IPS-15b (cell line): ENCODE results near the gene RPS6KC1.

ENCODE experiments used
- H3K27me3 ChIP-seq: one replicate; pipeline ENCODE4 v1.6.1; 2013; ENCODE audit warnings: low read length; ENCODE audit not compliant: control insufficient read depth, insufficient read depth
- H3K36me3 ChIP-seq: one replicate; pipeline ENCODE4 v1.6.1; 2013; ENCODE audit warnings: low read length; ENCODE audit not compliant: control insufficient read depth, insufficient read depth
- H3K4me1 ChIP-seq: one replicate; pipeline ENCODE4 v1.6.1; 2013; ENCODE audit warnings: mild to moderate bottlenecking, low read length; ENCODE audit not compliant: control insufficient read depth, insufficient read depth
- H3K4me3 ChIP-seq: one replicate; pipeline ENCODE4 v1.5.1; 2013; ENCODE audit warnings: low read depth, low read length
- H3K9ac ChIP-seq: one replicate; pipeline ENCODE4 v1.6.1; 2013; ENCODE audit warnings: low read depth, mild to moderate bottlenecking, low read length
- H3K9me3 ChIP-seq: one replicate; pipeline ENCODE4 v1.6.1; 2013; ENCODE audit warnings: mild to moderate bottlenecking, low read length; ENCODE audit not compliant: control insufficient read depth, insufficient read depth

The RPS6KC1 gene

GRCh38 chr1:213275293-213275692 is 224.3 kb downstream of the RPS6KC1 start:
- Histone ChIP-seq H3K4me1 (peaks cover 13% of the 10 kb centered on the region), H3K27me3 (no peaks in the 10 kb centered on the region)

GRCh38 chr1:213276236-213276635 is 225.2 kb downstream of the RPS6KC1 start:
- Histone ChIP-seq H3K4me3 (no peak overlapping the region), H3K4me1 (peaks cover 17% of the 10 kb centered on the region), H3K36me3 (peaks cover 2% of the 10 kb centered on the region), H3K27me3 (no peaks in the 10 kb centered on the region), H3K9me3 (no peaks in the 10 kb centered on the region), H3K9ac (no peak overlapping the region)

More at GRCh38 chr1:213275293-213275692, 224.3 kb downstream of the RPS6KC1 start:
- no peaks in the 10 kb centered on the region for H3K9me3 ChIP-seq
- peaks cover 2% of the 10 kb centered on the region for H3K36me3 ChIP-seq
- H3K4me3 ChIP-seq, result no peak overlapping the region
- H3K9ac ChIP-seq, result no peak overlapping the region

GRCh38 chr1:213277036-213277435 is 226.0 kb downstream of the RPS6KC1 start:
- peaks cover 2% of the 10 kb centered on the region for H3K36me3 ChIP-seq
- H3K27me3 ChIP-seq, result no peaks in the 10 kb centered on the region
- H3K9ac ChIP-seq, result no peak overlapping the region
- peaks cover 23% of the 10 kb centered on the region for H3K4me1 ChIP-seq
- H3K4me3 ChIP-seq, result no peak overlapping the region
- H3K9me3 ChIP-seq, result no peaks in the 10 kb centered on the region

GRCh38 chr1:213279410-213279809 is 228.4 kb downstream of the RPS6KC1 start:
- Histone ChIP-seq H3K4me1 (peaks cover 23% of the 10 kb centered on the region), H3K36me3 (no peaks in the 10 kb centered on the region), H3K9ac (no peak overlapping the region), H3K27me3 (no peaks in the 10 kb centered on the region), H3K4me3 (no peak overlapping the region), H3K9me3 (no peaks in the 10 kb centered on the region)

- no peak overlapping the region for H3K9ac ChIP-seq
- no peak overlapping the region for H3K4me3 ChIP-seq
- H3K9me3 ChIP-seq, result no peaks in the 10 kb centered on the region
- H3K4me1 ChIP-seq, result peaks cover 23% of the 10 kb centered on the region
- no peaks in the 10 kb centered on the region for H3K36me3 ChIP-seq
- H3K27me3 ChIP-seq, result no peaks in the 10 kb centered on the region
Observed at GRCh38 chr1:213281640-213282301, 230.7 kb downstream of the RPS6KC1 start.

GRCh38 chr1:213284626-213285025 is 233.6 kb downstream of the RPS6KC1 start:
- no peaks in the 10 kb centered on the region for H3K36me3 ChIP-seq

GRCh38 chr1:213286235-213286634 is 235.2 kb downstream of the RPS6KC1 start:
- no peak overlapping the region for H3K9ac ChIP-seq

More at GRCh38 chr1:213284626-213285025, 233.6 kb downstream of the RPS6KC1 start:
- Histone ChIP-seq H3K27me3 (no peaks in the 10 kb centered on the region), H3K4me1 (peaks cover 17% of the 10 kb centered on the region), H3K9me3 (no peaks in the 10 kb centered on the region), H3K9ac (no peak overlapping the region), H3K4me3 (no peak overlapping the region)

GRCh38 chr1:213287987-213288386 is 236.9 kb downstream of the RPS6KC1 start:
- H3K27me3 ChIP-seq, result no peaks in the 10 kb centered on the region
- no peaks in the 10 kb centered on the region for H3K9me3 ChIP-seq
- H3K4me3 ChIP-seq, result no peak overlapping the region
- H3K36me3 ChIP-seq, result no peaks in the 10 kb centered on the region
- H3K9ac ChIP-seq, result no peak overlapping the region
- H3K4me1 ChIP-seq, result peaks cover 9% of the 10 kb centered on the region

More at GRCh38 chr1:213286235-213286634, 235.2 kb downstream of the RPS6KC1 start:
- H3K36me3 ChIP-seq, result no peaks in the 10 kb centered on the region
- no peak overlapping the region for H3K4me3 ChIP-seq
- H3K4me1 ChIP-seq, result peaks cover 11% of the 10 kb centered on the region
- no peaks in the 10 kb centered on the region for H3K9me3 ChIP-seq
- H3K27me3 ChIP-seq, result no peaks in the 10 kb centered on the region

GRCh38 chr1:213291526-213291925 is 240.5 kb downstream of the RPS6KC1 start:
- Histone ChIP-seq H3K4me1 (peaks cover 11% of the 10 kb centered on the region), H3K36me3 (no peaks in the 10 kb centered on the region), H3K27me3 (no peaks in the 10 kb centered on the region), H3K9ac (no peak overlapping the region), H3K4me3 (no peak overlapping the region), H3K9me3 (no peaks in the 10 kb centered on the region)

- Histone ChIP-seq H3K36me3 (no peaks in the 10 kb centered on the region), H3K9me3 (no peaks in the 10 kb centered on the region), H3K9ac (no peak overlapping the region), H3K4me3 (no peak overlapping the region), H3K4me1 (peaks cover 11% of the 10 kb centered on the region), H3K27me3 (no peaks in the 10 kb centered on the region)
Observed at GRCh38 chr1:213292614-213293013, 241.6 kb downstream of the RPS6KC1 start.

GRCh38 chr1:213295860-213296259 is 244.8 kb downstream of the RPS6KC1 start:
- peaks cover 10% of the 10 kb centered on the region for H3K4me1 ChIP-seq
- H3K9ac ChIP-seq, result no peak overlapping the region
- H3K27me3 ChIP-seq, result no peaks in the 10 kb centered on the region
- H3K4me3 ChIP-seq, result no peak overlapping the region
- H3K9me3 ChIP-seq, result no peaks in the 10 kb centered on the region
- no peaks in the 10 kb centered on the region for H3K36me3 ChIP-seq

GRCh38 chr1:213296558-213296957 is 245.5 kb downstream of the RPS6KC1 start:
- Histone ChIP-seq H3K36me3 (no peaks in the 10 kb centered on the region), H3K4me3 (no peak overlapping the region), H3K9ac (no peak overlapping the region), H3K4me1 (peaks cover 3% of the 10 kb centered on the region), H3K9me3 (no peaks in the 10 kb centered on the region), H3K27me3 (no peaks in the 10 kb centered on the region)
